ENCODE results near the gene ELOF1.
A peak's percentile ranks its signal among the peaks of the same experiment; 100 is the strongest.
"Not testable (repeated sequence)": the region's sequence is repeated elsewhere in the genome, so short reads cannot be mapped to it uniquely, and the experiment has no call there.

Gene ELOF1

GRCh38 chr19:11558881-11559828, at the start of gene ELOF1:
Gene ELOF1, minus strand, starts transcription at chr19:11559230. Its CDS starts 4,883 bp downstream, at chr19:11554347.
- DNase-seq: peak; percentile 97 to 98

GRCh38 chr19:11606484-11606883, 47.5 kb upstream of the ELOF1 start:
- DNase-seq: no peak

- not testable (repeated sequence) for DNase-seq
Observed at GRCh38 chr19:11599704-11600103, 40.7 kb upstream of the ELOF1 start.

GRCh38 chr19:11598746-11599145, 39.7 kb upstream of the ELOF1 start:
- DNase-seq: no peak

- DNase-seq: no peak
Observed at GRCh38 chr19:11598103-11598483, 39.1 kb upstream of the ELOF1 start.

- peak; percentile 98 for DNase-seq
Observed at GRCh38 chr19:11597202-11598102, 38.4 kb upstream of the ELOF1 start, which contains the start of gene ZNF627. Gene ZNF627, plus strand, starts transcription at chr19:11597483. Its CDS starts 145 bp downstream, at chr19:11597628.

GRCh38 chr19:11596156-11596555, 37.1 kb upstream of the ELOF1 start:
- DNase-seq: no peak

- no peak for DNase-seq
Observed at GRCh38 chr19:11594084-11594483, 35.1 kb upstream of the ELOF1 start.

- DNase-seq: peak in 1 of 2 experiments; percentile 42
Observed at GRCh38 chr19:11587975-11588631, 29.1 kb upstream of the ELOF1 start.

- peak; percentile 71 to 76 for DNase-seq
Observed at GRCh38 chr19:11587302-11587974, 28.4 kb upstream of the ELOF1 start.

- DNase-seq: no peak
Observed at GRCh38 chr19:11586331-11586730, 27.3 kb upstream of the ELOF1 start.

GRCh38 chr19:11581740-11582139, 22.7 kb upstream of the ELOF1 start:
- DNase-seq: no peak

- no peak for DNase-seq
Observed at GRCh38 chr19:11580116-11580515, 21.1 kb upstream of the ELOF1 start.

- DNase-seq: no peak
Observed at GRCh38 chr19:11578258-11579142, 19.5 kb upstream of the ELOF1 start.

GRCh38 chr19:11577451-11578257, 18.6 kb upstream of the ELOF1 start, which contains the start of gene ACP5:
Gene ACP5, minus strand, starts transcription at chr19:11577645. Its CDS starts 328 bp downstream, at chr19:11577317.
- no peak for DNase-seq

- DNase-seq: no peak
Observed at GRCh38 chr19:11576227-11576626, 17.2 kb upstream of the ELOF1 start.

- DNase-seq: no peak
Observed at GRCh38 chr19:11574689-11575088, 15.7 kb upstream of the ELOF1 start.

- DNase-seq: not testable (repeated sequence)
Observed at GRCh38 chr19:11573763-11574162, 14.7 kb upstream of the ELOF1 start.

GRCh38 chr19:11573354-11573753, 14.3 kb upstream of the ELOF1 start:
- not testable (repeated sequence) for DNase-seq

GRCh38 chr19:11570039-11570462, 11.0 kb upstream of the ELOF1 start:
- peak; percentile 6 to 11 for DNase-seq

All from NCI-H2081 (cell line).